GM19468 (cell line): ENCODE measurements around the gene ARID5B.

Experiments
- ATAC-seq: cut with Tn5 transposase; IDR thresholded peaks from one replicate; pipeline ENCODE4 v1.9.1; 2021; ENCODE audit warnings: mild to moderate bottlenecking, moderate library complexity, moderate number of reproducible peaks; ENCODE audit not compliant: unreplicated experiment; ENCODE audit errors: extremely low read depth

The ARID5B gene

DNA sequence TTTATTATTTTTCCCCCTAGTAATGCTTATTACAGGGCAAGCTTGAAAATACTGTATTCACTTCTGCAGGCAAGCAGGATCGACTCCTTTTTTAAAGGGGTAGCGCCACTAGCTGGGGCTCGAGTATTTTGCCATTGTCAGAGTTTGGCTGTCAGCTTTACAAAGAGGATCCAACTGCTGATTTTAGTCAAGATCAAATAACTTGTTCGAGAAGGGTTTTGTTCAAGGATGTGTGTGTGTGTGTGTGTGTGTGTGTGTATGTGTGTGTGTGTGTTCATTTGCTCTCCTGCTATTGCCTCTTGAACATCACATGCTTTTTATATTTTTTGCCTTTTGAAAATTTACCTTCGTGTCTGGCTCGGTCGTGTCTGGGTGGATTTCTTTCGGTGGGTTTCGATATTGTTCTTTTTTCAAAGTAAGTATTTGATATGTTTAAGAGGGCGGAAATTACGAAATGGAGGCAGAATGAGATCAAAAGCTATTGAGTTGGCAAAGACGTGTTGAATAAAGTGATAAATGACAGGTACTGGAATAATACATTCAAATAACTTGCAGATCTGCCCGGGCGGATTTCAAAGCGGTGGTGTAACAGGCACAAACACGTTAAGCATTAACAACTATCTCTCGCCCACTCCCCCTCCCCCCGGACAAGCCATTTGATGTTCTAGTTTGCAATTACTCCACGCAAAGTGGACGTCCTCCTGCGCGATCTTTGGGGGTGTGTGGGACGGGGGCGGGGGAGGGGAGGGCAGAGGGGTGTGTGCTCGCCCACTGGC is 1.1 kb downstream of the ARID5B start:
- peak; percentile 0 for ATAC-seq

DNA sequence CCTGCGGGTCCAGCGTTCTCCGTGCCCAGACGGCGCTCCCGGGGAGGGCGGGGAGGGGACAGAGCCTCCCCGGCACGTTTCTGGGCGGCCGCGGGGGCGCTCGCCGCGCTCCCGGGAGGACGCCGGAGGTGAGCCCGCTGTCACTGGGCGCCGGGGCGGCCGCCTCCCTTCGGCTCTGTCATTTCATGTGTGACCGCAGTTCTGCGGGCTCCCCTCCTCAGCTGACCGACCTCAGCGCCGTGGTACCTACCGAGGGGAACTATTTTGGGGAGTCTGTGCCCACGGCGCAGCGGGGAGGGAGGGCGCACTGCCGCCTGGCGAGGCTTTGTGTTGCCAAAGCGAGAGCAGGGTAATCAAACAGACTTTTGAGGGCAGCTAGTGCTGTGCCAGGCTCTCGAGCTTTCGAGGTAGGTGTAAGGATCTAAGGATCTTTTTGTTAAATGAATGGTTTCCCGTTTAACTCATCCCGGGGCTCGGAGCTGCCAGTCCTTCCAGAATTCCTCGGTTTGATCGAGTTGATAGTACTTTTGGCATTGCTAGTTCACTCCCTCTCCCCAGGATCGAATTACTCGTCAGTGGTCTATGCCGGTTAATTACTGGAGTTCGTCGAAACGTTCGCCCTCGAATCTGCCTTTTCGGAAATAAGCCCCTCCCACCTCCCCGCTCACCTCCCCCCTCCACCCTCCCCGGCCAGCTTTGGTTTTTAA is 1.9 kb downstream of the ARID5B start:
- peak; percentile 52 for ATAC-seq

DNA sequence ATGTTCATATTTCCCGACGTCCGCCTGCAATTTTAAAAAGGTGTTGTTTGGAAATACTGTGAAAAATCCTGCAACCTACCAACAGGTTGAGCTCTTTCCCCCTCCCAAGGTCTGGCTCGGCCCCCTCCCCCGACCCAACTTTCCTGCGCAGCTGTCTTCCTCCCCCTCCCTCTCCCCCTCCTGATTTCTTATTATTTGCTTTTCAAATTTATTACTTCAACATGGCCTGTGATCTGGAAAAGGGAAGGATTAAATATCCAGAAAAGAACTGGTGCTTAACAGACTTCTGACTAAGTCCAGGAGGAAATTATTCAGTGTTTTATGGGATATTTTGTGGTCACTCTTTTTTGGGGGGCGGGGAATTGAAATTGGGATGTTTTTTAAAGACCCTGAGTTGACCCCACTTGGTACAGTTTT is 2.4 kb downstream of the ARID5B start:
- ATAC-seq: no peak

DNA sequence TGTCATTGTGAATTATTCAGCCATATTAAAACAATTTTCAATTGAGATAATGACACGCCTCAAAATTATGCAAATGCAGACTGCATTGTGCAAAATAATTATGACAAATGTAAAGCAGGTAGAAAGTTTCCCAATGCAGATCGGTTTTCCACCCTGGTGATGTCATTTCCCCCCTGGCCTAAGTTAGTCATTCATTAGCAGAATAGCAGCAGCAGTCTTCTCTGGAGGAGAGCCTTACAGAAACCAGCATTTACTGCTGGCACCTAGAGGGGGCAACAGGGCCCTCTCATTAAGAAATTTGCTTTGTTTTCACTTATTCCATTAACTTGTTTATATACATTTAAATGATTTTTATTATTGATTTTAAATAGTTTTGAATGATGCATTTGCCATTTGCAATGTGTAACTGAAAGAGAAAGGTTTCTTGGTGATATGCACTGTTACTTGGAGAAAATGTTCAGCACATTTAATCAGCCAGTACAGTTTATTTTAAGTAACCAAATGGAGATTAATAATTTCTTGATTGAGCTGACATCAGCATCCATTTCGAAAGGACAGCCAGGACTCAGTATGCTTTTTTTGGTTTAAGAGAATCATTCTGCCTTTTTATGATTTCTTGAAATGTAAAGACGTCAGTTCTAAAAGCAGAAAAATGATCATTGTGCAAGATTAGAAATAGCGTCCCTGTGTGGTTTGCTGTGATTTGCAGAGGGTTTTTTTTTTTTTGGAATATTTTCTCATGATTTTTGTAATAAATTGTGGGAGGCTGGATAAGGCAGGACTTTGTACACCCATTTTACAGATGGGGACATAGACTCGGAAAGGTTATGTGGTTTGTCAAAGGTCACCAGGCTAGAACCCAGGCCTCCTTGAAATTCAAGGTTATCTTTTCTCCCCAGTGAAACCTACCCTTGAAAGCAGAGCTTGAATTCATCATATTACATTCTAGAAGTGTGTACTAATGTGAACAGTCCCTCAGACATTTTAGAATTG is 3.5 kb downstream of the ARID5B start:
- peak; percentile 28 for ATAC-seq

DNA sequence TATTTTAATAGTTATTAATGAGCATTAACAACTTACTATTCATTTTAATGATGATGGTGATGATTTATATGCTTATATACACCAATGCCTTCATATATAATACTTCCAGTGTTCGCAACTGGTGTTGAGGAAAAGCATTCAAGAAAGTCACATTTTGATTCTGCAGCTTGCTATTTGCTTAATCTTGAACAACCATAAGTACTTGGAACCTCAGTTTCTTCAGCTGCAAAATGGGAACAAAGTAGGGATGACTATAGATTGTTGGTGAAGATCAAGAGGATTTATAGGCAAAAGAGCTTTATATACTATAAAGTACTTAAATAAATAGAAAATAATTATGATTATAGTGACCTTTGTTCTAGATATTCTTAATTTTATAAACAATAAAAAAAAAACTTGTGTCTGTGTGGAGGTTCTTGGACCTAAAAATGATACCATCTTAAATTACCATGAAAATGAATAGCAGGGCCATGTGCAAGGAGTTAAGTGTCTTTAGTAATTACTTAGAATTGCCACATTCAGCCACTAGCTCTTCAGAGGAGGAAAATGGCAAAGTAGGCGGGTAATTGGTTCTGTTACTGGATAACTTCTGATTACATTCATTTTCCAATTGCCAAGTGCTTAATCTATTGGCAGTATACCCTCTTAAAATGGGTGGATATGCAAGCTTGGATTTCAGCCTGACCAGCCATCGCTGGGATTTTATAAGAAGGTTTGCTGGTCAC is 4.5 kb downstream of the ARID5B start:
- ATAC-seq: no peak

DNA sequence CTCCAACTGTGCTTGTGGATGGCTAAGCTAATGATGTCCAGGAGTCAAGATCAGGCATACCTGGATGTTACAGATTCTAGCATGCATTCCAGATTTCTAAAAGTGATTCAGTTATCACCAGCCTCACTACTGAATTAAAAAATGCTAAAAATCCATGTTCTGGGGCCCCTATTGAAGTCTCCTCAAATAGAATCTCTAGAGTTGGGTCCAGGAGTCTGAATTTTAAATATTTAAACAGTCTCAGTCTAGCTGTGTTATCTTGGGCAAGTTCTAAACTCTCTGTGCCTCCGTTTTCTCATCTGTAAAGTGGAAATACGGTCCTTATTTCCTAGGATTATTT is 5.0 kb downstream of the ARID5B start:
- no peak for ATAC-seq

DNA sequence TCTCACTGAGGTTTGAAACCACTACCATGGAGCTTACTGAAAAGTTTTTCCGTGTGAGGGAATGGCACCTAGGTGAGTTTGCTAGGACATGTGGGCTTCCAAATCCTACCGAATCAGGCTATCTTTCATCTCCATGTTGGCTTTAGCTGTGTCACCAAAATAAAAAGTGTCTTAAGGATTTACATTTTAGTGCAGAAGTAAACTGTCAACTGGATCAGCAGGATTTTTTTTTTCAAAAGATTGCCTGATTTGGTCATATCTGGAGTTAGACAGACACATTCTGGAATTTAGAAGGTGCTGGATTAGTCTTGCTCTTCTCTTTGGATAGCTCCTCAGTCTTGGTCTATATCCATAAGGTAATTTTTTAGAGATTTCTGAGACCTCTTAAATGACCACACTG is 5.5 kb downstream of the ARID5B start:
- no peak for ATAC-seq

DNA sequence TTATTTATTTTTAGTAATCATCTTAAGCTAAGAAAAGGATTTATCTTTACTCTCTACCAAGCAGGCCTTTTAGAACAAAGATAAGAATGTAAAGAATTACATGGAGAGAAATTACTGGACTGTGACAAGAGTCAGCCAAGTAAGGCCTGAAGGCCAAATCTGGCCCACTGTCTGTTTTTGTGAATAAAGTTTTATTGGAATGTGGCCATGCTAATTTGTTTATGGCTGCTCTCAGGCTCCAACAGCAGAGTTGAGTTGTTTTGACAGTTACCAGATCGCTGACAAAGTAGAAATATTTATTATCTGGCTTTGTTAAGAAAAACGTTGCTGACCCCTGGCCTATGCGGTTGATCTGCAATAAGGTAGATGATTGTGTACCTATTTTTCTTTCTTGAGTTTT is 6.1 kb downstream of the ARID5B start:
- no peak for ATAC-seq

DNA sequence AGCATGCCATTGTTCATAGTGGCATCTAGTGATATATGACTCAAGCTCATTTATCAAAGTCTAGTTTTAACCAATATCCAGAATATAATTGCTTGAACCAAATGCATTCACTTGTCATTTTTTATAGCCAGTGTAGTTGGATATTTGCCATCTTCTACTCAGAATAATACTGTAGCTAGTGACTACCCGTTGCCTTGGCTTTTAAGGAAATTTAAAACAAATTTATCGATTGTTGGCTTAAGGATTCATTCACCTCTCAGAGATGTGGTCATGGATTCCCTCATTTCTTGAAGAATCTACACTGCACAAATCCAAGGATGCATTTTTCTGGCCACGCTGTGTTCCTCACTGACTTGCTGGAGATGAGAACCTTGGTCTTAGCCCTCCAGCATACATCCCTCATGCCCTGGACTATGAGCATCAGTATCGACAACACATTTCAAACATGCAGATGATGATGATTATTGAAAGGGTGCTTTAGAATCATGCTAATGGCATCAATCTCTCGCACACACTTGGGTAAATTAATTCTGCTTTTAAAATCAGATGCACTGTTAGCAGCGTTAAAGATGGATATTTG is 8.8 kb downstream of the ARID5B start:
- no peak for ATAC-seq

DNA sequence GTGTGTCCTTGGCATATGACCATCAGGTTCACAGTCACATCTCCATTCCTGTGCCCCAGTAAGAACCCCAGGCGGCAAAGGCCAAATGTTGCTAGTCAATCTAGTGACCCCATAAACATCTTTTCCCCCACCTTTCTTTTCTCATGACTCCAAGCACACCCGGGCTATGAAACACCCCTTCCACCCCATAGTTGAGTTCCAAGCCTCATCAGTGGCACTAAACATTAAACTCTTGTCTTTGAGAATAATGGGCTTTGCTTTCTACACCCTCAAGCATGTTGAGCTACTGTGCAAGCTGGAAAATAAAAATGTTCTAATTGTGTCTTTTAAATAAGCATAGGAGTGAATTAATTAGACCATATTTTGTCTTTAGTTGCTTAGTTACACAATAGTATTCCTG is 9.4 kb downstream of the ARID5B start:
- ATAC-seq: no peak

DNA sequence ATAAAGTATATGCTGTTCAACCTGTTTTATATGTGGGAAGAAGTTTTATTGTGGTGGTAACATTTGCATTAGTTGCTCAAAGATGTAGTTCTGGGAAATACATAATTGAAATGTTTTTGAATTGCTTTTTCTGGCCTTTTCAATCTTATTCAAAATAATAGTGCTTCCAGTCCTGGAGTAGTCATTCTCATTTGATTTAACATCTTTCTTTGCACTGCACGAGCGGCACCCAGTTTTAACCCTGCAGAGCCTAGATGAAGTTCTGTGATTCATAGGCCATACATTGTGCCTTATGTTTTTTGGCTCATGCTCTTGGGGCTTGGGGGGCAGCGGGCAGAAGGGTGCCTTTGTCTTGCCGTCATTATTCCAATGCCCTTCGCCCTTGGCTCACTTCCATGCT is 9.9 kb downstream of the ARID5B start:
- ATAC-seq: no peak

DNA sequence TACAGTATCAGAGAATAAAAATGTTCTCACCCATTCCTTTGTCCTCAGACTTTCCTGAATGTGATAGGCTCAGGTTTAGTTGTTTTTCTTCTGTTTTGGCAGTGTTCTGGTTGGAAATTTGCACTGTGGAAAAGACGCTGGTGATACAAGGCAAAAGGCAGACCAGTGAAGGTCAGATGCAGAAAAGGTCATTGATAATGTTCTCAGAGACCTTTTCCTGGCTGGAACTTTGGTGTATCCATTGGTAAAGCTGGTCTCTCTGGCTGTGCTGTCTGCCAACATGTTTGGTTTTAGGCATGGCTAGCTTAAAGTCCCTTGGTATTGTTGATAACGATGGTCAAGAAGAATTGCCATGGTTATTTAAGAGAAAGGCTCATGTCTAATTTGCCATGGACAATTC is 11.5 kb downstream of the ARID5B start:
- ATAC-seq: no peak

DNA sequence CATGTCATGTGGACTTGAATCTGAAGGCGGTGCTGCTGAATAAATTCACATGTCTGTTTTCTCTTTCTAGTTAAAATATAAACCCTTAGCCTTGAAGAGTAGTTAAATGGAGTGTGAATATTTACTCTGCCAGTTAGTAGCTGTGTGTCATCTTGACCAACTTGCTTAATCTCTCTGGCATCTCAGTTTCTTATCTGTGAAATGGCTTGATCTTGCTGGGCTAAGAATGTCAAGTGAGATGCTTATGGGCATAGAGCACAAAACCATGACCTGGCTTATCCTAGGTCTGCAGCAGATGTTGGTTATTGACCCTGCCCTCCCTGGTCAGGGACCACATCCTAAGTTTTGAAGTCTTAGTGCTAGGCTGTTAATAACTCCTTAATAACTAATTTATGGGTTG is 16.6 kb downstream of the ARID5B start:
- no peak for ATAC-seq

DNA sequence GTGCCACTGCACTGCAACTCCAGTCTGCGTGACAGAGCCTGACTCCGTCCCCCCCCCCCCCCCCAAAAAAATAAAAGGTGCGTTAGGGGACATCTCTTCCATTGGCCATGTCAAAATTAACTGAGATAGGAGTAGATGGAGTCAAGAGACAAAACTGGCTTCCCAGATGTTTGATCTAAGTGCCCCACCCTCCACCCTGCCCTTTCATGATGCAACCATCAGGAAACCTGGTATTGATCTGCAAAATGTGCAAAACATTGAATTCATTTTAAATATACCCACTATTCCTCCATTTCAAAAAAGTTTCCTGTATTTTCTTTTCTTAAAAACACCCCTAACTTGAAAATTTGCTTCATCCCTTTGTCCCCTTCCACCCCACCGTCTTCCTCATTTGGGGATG is 17.5 kb downstream of the ARID5B start:
- no peak for ATAC-seq

DNA sequence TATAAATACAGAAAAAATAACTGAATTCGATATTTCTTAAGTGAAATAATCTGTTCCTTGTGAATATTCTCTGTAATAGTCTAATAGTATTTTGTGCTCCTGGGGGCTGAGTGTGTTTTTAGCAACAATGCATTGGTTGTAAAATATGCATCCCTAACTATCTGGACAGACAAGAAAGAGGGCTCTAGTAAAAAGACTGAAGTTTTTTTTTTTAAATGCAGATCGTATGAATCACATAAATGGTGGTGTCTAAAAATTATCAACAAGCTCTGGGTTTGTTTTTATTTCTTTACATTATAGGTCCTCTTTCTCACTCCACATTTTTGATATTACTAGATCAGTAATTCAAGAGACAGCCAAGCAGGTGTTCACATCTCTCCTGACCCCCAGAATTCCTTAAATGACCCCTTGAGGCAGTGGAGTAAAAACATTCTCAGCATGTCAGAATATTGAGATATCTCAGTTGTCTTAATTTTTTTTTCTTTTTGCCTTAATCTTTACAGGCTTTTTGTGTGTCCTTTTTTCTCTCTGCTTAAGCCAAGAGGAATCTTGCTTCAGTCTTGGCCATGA is 18.2 kb downstream of the ARID5B start:
- no peak for ATAC-seq

DNA sequence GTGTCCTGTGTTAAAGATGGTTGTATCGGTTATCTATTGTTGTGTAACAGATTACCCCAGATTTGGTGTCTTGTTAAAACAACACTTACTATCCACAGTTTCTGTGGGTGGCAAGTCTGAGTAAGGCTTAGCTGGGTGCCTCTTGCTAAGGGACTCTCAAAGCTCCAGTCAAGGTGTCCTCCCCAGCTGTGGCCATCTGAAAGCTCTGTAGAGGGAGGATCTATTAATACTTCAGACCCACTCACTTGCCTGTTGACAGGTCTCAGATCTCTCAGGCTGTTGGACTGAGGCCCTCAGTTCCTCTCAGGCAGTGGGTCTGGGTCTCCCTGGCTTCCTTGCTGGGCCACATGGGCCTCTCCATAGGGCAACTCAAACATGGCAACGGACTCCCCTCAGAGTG is 19.6 kb downstream of the ARID5B start:
- no peak for ATAC-seq

DNA sequence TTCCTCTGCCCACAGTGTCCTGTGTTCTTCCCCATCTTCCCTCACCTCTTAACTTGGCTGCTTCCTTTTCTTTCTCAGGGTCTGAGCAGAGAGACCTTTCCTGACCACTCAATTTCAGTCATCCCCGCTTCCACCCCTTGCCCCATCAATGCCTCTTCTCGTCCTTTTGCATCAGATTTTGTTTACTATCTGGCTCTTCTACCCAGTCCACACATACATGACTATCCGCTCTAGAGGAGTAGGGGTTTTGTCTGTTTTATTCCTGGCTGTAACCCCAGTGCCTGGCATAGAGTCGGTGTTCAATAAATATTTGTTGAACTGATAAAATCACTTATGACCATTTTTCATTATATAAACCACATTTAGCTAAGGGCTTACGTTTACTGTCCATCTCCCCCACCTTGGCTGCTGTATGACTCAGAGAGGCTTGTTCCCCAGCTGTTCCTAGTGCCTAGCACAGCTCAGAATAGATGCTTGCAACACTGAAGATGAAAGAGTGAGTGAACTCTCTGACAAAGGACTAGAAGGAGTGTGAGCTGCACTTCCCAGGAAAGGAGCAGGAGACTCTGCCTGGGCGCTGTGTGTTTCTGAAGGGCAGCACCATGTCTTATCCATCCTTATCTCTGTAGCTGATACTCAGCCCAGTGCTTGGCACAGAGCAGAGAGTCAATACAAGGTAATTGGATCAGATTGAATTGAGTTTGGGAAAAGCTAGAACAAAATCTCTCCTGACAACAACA is 21.9 kb downstream of the ARID5B start:
- no peak for ATAC-seq

DNA sequence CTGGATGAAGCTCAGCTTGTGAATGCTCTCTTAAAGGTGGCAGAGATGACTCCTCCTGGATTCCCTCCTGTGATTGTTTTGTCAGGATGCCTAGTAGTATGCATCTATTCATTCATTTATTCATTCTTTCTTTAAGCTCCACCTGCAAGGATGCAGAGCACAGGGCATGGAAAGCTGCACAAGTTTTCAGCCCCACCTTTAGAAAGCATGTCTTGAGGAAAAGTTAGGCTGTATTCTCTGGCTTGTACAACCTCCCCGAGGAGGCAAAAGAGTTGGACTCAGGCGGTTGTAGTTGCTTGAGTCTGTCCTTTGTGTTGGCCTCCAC is 22.4 kb downstream of the ARID5B start:
- ATAC-seq: no peak

DNA sequence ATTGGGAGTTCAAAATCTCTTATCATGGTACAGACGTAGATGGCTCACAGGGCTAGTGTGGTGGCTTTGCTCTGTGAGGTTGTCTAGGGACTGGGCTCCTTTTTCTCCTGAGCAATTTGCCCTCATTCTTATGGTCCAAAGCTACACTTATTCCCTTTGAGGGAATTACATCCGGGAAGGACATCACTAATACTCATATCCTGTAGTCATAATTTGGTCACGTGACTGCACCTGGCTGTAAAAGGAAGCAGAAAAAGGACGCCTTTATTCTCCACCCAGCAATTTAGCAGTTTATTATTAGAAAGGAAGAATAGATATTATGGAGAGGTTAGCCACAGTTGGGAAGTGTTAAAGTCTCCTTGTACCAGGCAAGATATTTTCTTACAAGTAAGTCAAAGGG is 28.1 kb downstream of the ARID5B start:
- no peak for ATAC-seq
